K562 (cell line): Measurements from ENCODE around the gene STAT6. TPM values are rescaled to one million over a fixed set of nuclear protein-coding genes. Genes with fewer than 3 reads are reported as not detected.

Source experiments
- POU5F1 ChIP-seq: fragments of 150-350 bp; IDR thresholded peaks from 2 replicates; pipeline ENCODE4 v1.6.1; 2014; ENCODE audit warnings: borderline replicate concordance, low read length, low read depth, mild to moderate bottlenecking; ENCODE audit not compliant: partially characterized antibody
- SNRNP70 ChIP-seq: fragments of 200-400 bp; formaldehyde crosslinking; optimal IDR thresholded peaks from 2 replicates; pipeline ENCODE3; 2017; ENCODE audit warnings: low read depth, low read length
- polyA plus RNA-seq, 8 experiments: library from polyadenylated mRNA; depleted of rRNA in 4 of 8; stranded (reverse) in 5 of 8; unstranded in 3 of 8; fragments of >200 nt; fragmentation: Nextera tagmentation in 2 of 8; fragmentation: Illumina TruSeq in 1 of 8; extraction: Ambion mirVana in 2 of 8; extraction: Trizol in 1 of 8; gene quantifications; 2 replicates each; pipeline versions ENCODE4 v1.2.1 to v1.2.3, GENCODE V29; 2011 to 2014; ENCODE audit warnings: inconsistent platforms in 1 of 8, missing spikeins in 1 of 8
- total RNA-seq, 7 experiments: library from RNA; depleted of rRNA in 6 of 7; stranded (reverse); fragments of >200 nt in 6 of 7; fragmentation: Illumina TruSeq in 2 of 7; extraction: Trizol in 2 of 7; gene quantifications; 2 replicates each; pipeline versions ENCODE4 v1.2.1 to v1.2.3, GENCODE V29; 2011 to 2021; ENCODE audit warnings: low replicate concordance in 1 of 7
- TF ChIP-seq, protein P1 (sequence below), 2 experiments: fragments of 450-650 bp in 1 of 2; sonication (generic) in 1 of 2; formaldehyde crosslinking in 1 of 2; IDR thresholded peaks; 2 replicates each; pipeline versions ENCODE4 v1.7.1 to v1.9.0; 2016 to 2022; ENCODE audit warnings: inconsistent platforms in 1 of 2, mild to moderate bottlenecking in 1 of 2, missing genetic modification reagents in 1 of 2
- TF ChIP-seq, protein P2 (sequence below): fragments of 250-450 bp; sonication (Bioruptor Pico); IDR thresholded peaks from 2 replicates; pipeline ENCODE4 v1.5.0; 2021

Gene STAT6
- total and polyA plus RNA-seq, 9 of the 15 experiments (the other 6 are each of a cell fraction or from before 2014, with no cell fraction given) = 2.4 to 49.5 (median 26.5) TPM

DNA sequence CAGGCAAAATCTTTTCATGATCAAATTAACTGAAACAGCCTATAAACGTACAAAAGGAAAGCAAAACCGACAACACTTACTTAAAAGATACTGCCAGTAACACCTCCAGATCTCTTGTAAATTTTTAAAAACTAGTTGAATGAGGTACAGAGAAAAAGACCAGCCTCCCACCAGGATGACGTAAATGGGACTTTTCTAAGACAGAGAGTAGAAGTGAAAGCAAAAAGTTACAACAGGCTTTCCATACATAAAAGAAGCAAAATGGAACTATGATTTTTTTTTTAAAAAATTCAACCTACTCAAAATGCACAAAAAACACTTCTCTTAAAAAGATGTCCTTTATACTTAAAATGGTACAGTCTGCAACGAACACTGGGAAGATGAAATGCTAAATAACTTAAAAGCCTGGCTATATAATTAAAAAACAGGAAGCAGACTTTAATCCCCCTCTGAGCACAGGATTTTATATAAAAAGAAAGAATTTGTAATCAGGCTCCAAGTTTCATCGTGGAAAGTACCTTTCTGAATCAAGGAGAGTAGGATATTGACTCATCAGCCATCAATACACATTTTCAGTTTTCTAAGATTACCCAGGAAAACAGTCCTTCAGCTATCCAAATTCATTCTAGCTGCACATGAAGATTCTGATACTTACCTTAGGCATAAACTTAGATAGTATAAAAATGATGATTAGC is 47.0 kb downstream of the STAT6 start (continued):
- TF ChIP-seq, protein P1, sequence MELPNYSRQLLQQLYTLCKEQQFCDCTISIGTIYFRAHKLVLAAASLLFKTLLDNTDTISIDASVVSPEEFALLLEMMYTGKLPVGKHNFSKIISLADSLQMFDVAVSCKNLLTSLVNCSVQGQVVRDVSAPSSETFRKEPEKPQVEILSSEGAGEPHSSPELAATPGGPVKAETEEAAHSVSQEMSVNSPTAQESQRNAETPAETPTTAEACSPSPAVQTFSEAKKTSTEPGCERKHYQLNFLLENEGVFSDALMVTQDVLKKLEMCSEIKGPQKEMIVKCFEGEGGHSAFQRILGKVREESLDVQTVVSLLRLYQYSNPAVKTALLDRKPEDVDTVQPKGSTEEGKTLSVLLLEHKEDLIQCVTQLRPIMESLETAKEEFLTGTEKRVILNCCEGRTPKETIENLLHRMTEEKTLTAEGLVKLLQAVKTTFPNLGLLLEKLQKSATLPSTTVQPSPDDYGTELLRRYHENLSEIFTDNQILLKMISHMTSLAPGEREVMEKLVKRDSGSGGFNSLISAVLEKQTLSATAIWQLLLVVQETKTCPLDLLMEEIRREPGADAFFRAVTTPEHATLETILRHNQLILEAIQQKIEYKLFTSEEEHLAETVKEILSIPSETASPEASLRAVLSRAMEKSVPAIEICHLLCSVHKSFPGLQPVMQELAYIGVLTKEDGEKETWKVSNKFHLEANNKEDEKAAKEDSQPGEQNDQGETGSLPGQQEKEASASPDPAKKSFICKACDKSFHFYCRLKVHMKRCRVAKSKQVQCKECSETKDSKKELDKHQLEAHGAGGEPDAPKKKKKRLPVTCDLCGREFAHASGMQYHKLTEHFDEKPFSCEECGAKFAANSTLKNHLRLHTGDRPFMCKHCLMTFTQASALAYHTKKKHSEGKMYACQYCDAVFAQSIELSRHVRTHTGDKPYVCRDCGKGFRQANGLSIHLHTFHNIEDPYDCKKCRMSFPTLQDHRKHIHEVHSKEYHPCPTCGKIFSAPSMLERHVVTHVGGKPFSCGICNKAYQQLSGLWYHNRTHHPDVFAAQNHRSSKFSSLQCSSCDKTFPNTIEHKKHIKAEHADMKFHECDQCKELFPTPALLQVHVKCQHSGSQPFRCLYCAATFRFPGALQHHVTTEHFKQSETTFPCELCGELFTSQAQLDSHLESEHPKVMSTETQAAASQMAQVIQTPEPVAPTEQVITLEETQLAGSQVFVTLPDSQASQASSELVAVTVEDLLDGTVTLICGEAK (IDR thresholded peaks at IDR 0.05) = no peak
- TF ChIP-seq, protein P1 (CRISPR knock-in tag; IDR thresholded peaks at IDR 0.05) = no peak
- TF ChIP-seq, protein P2, sequence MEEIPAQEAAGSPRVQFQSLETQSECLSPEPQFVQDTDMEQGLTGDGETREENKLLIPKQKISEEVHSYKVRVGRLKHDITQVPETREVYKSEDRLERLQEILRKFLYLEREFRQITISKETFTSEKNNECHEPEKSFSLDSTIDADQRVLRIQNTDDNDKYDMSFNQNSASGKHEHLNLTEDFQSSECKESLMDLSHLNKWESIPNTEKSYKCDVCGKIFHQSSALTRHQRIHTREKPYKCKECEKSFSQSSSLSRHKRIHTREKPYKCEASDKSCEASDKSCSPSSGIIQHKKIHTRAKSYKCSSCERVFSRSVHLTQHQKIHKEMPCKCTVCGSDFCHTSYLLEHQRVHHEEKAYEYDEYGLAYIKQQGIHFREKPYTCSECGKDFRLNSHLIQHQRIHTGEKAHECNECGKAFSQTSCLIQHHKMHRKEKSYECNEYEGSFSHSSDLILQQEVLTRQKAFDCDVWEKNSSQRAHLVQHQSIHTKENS (CRISPR knock-in tag) = no peak
- TF ChIP-seq SNRNP70 (no peak), POU5F1 (no peak)
